BE2C (cell line): ENCODE results near the gene ZNF189.

ENCODE experiments used
- DNase-seq: peaks from one replicate; pipeline ENCODE4 v3.0.0-alpha.2; 2020
- H3K27me3 ChIP-seq: fragments of 250-450 bp; sonication (Bioruptor Pico); 2 replicates; pipeline ENCODE4 v1.5.1; 2020; ENCODE audit warnings: mild to moderate bottlenecking
- H3K36me3 ChIP-seq: fragments of 250-450 bp; sonication (Bioruptor Pico); 2 replicates; pipeline ENCODE4 v1.5.1; 2020; ENCODE audit warnings: mild to moderate bottlenecking
- H3K4me1 ChIP-seq: fragments of 250-450 bp; sonication (Bioruptor Pico); 2 replicates; pipeline ENCODE4 v1.5.1; 2020
- H3K4me3 ChIP-seq: 2 replicates; pipeline ENCODE4 v1.5.1; 2011; ENCODE audit warnings: low read depth, low read length
- H3K9me3 ChIP-seq: fragments of 250-450 bp; sonication (Bioruptor Pico); 2 replicates; pipeline ENCODE4 v1.5.1; 2020
- TF ChIP-seq, protein P1 (sequence below): IDR thresholded peaks from 2 replicates; pipeline ENCODE4 v1.5.1; 2012; ENCODE audit warnings: mild to moderate bottlenecking, low read depth, low read length

The ZNF189 gene

GRCh38 chr9:101443364-101443771 is 44.7 kb downstream of the ZNF189 start:
- H3K4me1 ChIP-seq = no peaks in the 10 kb centered on the region
- no peak overlapping the region for H3K4me3 ChIP-seq
- H3K9me3 ChIP-seq = no peaks in the 10 kb centered on the region
- TF ChIP-seq, protein P1, sequence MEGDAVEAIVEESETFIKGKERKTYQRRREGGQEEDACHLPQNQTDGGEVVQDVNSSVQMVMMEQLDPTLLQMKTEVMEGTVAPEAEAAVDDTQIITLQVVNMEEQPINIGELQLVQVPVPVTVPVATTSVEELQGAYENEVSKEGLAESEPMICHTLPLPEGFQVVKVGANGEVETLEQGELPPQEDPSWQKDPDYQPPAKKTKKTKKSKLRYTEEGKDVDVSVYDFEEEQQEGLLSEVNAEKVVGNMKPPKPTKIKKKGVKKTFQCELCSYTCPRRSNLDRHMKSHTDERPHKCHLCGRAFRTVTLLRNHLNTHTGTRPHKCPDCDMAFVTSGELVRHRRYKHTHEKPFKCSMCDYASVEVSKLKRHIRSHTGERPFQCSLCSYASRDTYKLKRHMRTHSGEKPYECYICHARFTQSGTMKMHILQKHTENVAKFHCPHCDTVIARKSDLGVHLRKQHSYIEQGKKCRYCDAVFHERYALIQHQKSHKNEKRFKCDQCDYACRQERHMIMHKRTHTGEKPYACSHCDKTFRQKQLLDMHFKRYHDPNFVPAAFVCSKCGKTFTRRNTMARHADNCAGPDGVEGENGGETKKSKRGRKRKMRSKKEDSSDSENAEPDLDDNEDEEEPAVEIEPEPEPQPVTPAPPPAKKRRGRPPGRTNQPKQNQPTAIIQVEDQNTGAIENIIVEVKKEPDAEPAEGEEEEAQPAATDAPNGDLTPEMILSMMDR = no peak
- no peak for DNase-seq
- no peaks in the 10 kb centered on the region for H3K36me3 ChIP-seq
- H3K27me3 ChIP-seq = peaks cover 4% of the 10 kb centered on the region; the same call in 1 of the 2 replicates

DNA sequence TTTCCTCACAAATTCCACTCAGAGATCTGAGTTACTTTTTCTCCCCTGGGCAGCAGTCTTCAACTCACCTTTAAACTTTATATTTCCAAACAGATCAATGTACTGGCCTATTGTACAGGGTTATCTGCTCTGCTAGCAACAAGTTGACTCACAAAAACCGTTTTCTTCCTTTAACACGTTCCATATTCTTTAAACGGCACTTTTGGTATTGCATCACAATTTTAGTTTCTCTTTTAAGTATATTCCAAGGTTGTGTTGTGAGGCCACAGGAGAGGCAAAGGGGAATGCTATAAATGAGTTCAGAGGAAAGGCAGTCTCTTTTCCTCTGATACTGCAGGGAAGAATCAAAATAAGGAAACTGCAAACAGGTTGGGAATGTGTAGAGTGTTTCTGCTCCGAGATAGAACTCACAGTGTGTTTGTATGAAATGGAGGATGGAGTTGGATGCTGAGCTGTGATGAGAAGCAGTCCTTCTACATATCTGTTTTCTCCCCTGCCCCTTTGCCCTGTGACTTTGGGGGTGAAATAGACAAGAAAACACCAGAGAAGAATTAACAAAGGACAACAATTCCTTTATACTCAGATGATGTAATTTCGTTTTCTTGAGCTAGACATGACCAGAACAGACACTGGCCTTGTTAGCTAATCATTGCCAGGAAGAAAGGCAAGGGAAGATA is 46.8 kb downstream of the ZNF189 start:
- TF ChIP-seq, protein P1 = no peak
- peaks cover 4% of the 10 kb centered on the region; the same call in 1 of the 2 replicates for H3K27me3 ChIP-seq
- DNase-seq = no peak
- no peaks in the 10 kb centered on the region for H3K36me3 ChIP-seq
- no peaks in the 10 kb centered on the region for H3K4me1 ChIP-seq
- H3K4me3 ChIP-seq = no peak overlapping the region
- no peaks in the 10 kb centered on the region for H3K9me3 ChIP-seq

- Histone ChIP-seq H3K4me1 (no peaks in the 10 kb centered on the region), H3K4me3 (no peak overlapping the region), H3K9me3 (no peaks in the 10 kb centered on the region), H3K27me3 (peaks cover 4% of the 10 kb centered on the region; the same call in 1 of the 2 replicates), H3K36me3 (no peaks in the 10 kb centered on the region)
- TF ChIP-seq, protein P1 = no peak
- DNase-seq = no peak
Observed at GRCh38 chr9:101446732-101447131, 48.1 kb downstream of the ZNF189 start.

- Histone ChIP-seq H3K36me3 (no peaks in the 10 kb centered on the region), H3K4me1 (no peaks in the 10 kb centered on the region), H3K9me3 (no peaks in the 10 kb centered on the region; the same call in 1 of the 2 replicates), H3K27me3 (no peaks in the 10 kb centered on the region), H3K4me3 (peak overlapping the region; percentile 19; the same call in 1 of the 2 replicates)
- DNase-seq = no peak
- TF ChIP-seq, protein P1 = no peak
Observed at GRCh38 chr9:101448680-101449070, 50.0 kb downstream of the ZNF189 start.

DNA sequence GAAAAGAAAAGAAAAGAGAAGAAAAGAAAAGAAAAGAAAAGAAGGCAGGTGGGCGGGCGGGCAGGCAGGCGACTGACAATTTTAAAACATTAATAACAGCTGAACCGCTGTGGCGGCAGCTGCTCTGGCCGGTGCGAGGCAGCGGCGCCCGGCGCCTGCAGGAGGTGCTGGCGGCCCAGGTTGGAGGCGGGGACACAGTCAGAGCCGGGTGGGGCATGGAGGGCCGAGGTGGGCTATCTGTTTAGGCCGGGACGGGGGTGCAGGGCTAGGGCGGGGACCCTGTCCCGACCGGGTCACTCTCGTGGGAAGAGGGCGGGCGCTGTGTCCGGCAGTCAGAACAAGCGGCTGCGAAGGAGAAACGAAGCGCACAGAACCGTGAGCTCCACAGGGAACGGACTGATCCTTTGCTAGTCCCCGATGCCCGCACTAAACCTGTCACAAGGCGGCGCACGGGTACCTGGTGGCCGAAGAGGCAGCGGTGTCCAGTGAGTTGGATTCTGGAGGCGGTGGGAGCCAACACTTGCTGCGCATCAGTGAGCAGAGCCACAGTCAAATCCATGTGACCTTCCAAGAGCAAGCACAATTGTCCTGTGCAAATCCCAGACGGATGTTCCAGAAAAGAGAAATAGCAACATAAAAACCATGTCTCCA is 50.5 kb downstream of the ZNF189 start:
- H3K36me3 ChIP-seq = no peaks in the 10 kb centered on the region
- peak overlapping the region; percentile 75 for H3K4me3 ChIP-seq
- no peaks in the 10 kb centered on the region for H3K27me3 ChIP-seq
- TF ChIP-seq, protein P1 = peak; percentile 63
- peak; percentile 86 for DNase-seq
- no peaks in the 10 kb centered on the region for H3K4me1 ChIP-seq
- H3K9me3 ChIP-seq = no peaks in the 10 kb centered on the region; the same call in 1 of the 2 replicates

GRCh38 chr9:101450931-101451330 is 52.3 kb downstream of the ZNF189 start:
- Histone ChIP-seq H3K27me3 (no peaks in the 10 kb centered on the region), H3K4me1 (no peaks in the 10 kb centered on the region), H3K9me3 (no peaks in the 10 kb centered on the region; the same call in 1 of the 2 replicates), H3K4me3 (no peak overlapping the region), H3K36me3 (no peaks in the 10 kb centered on the region)
- TF ChIP-seq, protein P1 = no peak
- DNase-seq = no peak
